ENCODE results near the gene EDA.

DNA sequence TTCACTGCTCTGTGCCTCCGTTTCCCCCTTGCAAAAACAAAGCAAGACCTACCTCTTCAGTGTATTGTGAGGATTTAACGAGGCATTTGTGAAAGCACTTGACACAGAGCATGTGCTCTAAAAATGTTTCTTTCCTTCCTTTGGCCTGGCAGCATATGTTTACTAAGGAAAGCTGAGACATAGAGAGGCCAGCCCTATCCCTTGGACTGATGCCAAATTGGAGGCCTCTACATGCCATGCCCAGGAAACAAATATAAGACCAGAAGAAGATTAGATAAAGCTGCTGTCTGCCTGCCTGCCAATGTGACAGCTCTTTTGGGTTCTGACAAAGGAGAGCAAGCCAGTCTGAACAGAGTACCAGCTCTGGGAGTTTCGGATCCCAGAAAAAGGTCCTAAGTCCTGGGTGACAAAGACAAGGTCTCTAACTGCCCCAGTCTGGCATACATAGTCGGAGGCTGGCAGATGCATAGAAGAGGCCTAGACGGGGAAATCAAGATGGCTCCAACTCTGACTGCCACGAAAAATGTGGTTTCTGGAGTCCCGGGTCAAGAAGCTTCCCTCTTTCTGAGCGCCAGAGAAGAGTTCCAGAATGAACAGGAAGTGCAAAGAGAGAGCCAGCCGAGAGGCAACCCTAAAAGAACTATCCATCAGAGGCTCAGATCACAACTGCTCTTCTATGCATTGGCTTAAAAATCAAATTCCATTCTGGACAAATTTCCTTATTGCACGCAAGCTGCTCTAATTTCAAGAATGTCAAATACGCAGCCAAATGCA lies 472.1 kb downstream of the EDA start:
- no peak for TF ChIP-seq POLR2A (IDR thresholded peaks at IDR 0.05)
- TF ChIP-seq, protein P1, sequence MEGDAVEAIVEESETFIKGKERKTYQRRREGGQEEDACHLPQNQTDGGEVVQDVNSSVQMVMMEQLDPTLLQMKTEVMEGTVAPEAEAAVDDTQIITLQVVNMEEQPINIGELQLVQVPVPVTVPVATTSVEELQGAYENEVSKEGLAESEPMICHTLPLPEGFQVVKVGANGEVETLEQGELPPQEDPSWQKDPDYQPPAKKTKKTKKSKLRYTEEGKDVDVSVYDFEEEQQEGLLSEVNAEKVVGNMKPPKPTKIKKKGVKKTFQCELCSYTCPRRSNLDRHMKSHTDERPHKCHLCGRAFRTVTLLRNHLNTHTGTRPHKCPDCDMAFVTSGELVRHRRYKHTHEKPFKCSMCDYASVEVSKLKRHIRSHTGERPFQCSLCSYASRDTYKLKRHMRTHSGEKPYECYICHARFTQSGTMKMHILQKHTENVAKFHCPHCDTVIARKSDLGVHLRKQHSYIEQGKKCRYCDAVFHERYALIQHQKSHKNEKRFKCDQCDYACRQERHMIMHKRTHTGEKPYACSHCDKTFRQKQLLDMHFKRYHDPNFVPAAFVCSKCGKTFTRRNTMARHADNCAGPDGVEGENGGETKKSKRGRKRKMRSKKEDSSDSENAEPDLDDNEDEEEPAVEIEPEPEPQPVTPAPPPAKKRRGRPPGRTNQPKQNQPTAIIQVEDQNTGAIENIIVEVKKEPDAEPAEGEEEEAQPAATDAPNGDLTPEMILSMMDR (IDR thresholded peaks at IDR 0.05 in 4 of 5, conservative IDR thresholded peaks at IDR 0.05 in 1 of 5): no peak

Data from gastrocnemius medialis (tissue), 4 donors.